ENCODE results near the gene OR2T8.

- no peak for TF ChIP-seq POLR2AphosphoS5 (IDR thresholded peaks at IDR 0.05)
- TF ChIP-seq, protein P1, sequence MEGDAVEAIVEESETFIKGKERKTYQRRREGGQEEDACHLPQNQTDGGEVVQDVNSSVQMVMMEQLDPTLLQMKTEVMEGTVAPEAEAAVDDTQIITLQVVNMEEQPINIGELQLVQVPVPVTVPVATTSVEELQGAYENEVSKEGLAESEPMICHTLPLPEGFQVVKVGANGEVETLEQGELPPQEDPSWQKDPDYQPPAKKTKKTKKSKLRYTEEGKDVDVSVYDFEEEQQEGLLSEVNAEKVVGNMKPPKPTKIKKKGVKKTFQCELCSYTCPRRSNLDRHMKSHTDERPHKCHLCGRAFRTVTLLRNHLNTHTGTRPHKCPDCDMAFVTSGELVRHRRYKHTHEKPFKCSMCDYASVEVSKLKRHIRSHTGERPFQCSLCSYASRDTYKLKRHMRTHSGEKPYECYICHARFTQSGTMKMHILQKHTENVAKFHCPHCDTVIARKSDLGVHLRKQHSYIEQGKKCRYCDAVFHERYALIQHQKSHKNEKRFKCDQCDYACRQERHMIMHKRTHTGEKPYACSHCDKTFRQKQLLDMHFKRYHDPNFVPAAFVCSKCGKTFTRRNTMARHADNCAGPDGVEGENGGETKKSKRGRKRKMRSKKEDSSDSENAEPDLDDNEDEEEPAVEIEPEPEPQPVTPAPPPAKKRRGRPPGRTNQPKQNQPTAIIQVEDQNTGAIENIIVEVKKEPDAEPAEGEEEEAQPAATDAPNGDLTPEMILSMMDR (IDR thresholded peaks at IDR 0.05 in 8 of 11, conservative IDR thresholded peaks at IDR 0.05 in 3 of 11): no peak
These were observed 13.9 kb downstream of the OR2T8 start for GRCh38 chr1:247933989-247934388.

Data from spleen (tissue), 7 donors.